GM21576 (cell line): Measurements from ENCODE around the gene ZNF154.

ENCODE experiments used
- ATAC-seq: cut with Tn5 transposase; IDR thresholded peaks from one replicate; pipeline ENCODE4 v1.9.1; 2021; ENCODE audit warnings: mild to moderate bottlenecking, moderate library complexity; ENCODE audit not compliant: unreplicated experiment

ZNF154 gene

DNA sequence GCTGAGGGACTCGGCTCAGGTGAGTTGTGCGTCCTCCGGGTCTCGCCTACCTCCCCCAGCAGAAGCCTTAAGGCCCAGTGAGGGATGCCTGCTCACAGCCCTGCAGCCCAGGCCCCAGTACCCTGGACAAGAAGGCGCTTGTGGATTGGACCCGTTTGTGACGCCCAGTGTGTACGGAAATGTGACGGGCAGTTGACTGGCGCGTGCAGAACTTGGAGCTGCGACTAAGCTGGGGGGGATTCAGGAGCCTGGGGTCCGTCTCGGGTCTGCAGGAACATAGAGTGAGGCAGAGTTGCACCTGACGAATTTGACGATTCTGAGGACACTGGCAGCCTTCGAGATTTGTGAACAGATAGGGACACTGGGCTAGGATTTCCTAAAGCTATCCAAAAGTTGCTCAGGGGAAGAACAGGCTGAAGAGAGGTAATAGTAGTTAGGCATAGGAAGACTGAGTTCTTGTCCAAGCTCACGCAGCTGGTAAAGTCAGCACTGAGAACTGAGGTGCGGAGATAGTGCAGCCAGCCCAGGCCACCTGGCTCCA is 26.7 kb downstream of the ZNF154 start:
- no peak for ATAC-seq

GRCh38 chr19:57675881-57676280 is 33.1 kb downstream of the ZNF154 start:
- ATAC-seq = no peak

DNA sequence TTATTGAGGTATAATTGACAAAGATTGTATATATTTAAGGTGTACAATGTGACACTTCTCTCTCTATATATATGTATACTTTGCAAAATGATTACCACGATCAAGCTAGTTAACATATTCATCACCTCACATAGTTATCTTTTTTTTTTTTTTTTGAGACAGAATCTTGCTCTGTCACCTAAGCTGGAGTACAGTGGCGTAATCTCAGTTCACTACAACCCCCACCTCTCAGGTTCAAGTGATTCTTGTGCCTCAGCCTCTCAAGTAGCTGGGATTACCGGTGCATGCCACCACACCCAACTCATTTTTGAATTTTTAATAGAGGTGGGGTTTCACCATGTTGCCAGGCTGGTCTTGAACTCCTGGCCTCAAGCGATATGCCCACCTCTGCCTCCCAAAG is 36.5 kb downstream of the ZNF154 start:
- ATAC-seq = no peak

- no peak for ATAC-seq
Observed at GRCh38 chr19:57671124-57671895, 37.7 kb downstream of the ZNF154 start.

GRCh38 chr19:57668635-57669034 is 40.4 kb downstream of the ZNF154 start, which contains the start of gene ZSCAN4:
TSS of gene ZSCAN4 (plus strand) at chr19:57668935. CDS start at chr19:57676146, 7,211 bp downstream.
- no peak for ATAC-seq

- ATAC-seq = no peak
Observed at GRCh38 chr19:57667228-57667627, 41.8 kb downstream of the ZNF154 start.

DNA sequence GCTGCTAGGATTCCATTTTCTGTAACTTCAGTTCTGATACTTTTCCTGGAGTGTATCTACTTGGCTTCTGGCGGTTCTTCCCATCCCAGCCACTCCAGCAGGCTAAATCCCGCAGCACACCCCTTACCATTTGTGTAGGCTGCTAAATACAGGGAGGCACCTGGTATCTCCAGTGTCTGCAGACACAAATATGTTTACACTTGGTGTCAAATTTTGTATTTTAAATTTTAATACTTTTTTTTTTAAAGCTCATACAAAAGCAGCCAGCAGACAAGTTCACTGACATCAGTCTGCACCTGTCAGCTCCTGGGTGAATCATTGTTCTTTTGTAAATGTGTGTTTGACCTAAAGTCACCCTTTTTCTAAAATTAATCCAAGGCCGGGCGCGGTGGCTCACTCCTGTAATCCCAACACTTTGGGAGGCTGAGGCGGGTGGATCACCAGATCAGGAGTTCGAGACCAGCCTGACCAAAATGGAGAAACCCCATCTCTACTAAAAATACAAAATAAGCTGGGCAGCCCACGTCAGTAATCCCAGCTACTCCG is 43.7 kb downstream of the ZNF154 start:
- no peak for ATAC-seq

- ATAC-seq = no peak
Observed at GRCh38 chr19:57664269-57665127, 44.5 kb downstream of the ZNF154 start.

DNA sequence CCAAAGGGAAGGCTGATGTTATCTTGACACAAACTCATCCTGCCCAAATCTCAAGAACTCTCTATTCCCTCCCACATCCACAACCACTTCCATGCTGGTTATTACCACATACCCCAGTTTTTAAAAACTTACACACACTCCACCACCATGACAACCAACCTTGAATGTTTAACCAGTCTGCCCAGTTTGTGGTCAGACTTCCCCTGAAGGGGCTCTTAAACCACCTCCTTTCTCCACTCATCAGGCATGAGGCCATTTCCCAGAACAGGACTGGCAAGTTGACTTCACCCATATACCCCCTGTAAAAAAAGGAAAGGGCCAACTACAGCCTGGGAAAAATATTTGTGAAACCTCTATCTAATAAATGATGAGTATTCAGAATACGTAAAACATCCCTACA is 52.7 kb downstream of the ZNF154 start:
- ATAC-seq = no peak

- no peak for ATAC-seq
Observed at GRCh38 chr19:57655443-57655842, 53.6 kb downstream of the ZNF154 start.

DNA sequence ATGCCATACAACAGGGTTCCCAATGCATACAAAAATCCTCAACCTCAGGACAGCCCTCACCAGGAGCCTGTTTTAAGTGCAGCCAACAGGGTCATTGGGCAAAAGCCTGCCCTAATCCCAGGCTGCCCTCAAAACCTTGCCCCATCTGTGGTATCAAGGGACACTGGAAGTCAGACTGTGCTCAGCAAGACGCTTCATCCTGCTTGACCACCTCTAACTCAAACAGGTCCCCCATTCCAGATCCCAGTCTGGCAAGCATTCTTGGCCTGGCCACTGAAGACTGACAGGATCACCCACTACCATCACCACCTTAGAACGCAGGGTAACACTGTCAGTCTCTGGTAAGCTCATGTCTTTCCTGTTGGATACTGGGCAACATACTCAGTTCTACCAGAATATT is 55.3 kb downstream of the ZNF154 start:
- no peak for ATAC-seq

GRCh38 chr19:57651654-57651996 is 57.4 kb downstream of the ZNF154 start:
- ATAC-seq = no peak

DNA sequence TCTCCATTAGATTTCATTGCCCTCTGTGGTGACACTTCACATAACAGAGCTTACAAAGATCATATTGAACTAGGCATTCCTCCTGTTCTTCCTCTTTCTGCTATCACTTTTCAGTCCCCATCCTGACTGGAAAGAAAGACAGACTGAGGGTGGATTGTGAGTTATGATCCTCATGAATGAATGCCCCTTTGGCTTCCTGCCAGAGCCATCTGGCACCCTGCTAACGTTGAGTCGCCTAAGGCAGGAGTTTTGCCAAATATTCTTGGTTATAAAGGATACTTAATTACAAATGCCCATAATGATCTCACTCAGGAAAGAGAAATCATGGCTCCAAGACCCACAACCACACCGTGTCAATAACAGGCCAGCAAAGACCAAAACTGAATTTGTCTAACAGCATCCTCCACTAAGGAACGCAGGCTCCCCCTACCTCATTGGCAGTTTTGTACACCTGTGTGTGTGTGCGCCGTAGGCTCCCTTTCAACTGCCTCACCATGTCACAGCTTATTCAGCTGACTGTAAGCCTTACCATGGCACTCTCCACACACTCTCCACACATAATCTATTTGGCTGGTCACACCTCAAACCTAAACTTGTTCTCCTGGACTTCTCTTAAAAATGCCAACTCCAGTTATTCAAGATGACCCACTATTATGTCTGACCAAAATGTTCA is 60.5 kb downstream of the ZNF154 start:
- ATAC-seq = no peak
